NOMO-1 treated with dmso at 0.1 percent for 144 hours (cell line): Measurements from ENCODE around the gene XPO4.
"Not testable (repeated sequence)": the region's sequence is repeated elsewhere in the genome, so short reads cannot be mapped to it uniquely, and the experiment has no call there.

Experiments used
- DNase-seq: peaks from one replicate; lab custom pipeline; 2025; ENCODE audit not compliant: unreplicated experiment; lab: John Stamatoyannopoulos, UW

The XPO4 gene

GRCh38 chr13:20902438-20903163 is at the start of gene XPO4:
Gene XPO4, minus strand, starts transcription at chr13:20902746. Its CDS starts 8 bp downstream, at chr13:20902738.
- DNase-seq = peak; percentile 74

GRCh38 chr13:20948001-20948400 is 45.5 kb upstream of the XPO4 start:
- DNase-seq = not testable (repeated sequence)

- peak; percentile 41 for DNase-seq
These were observed 43.4 kb upstream of the XPO4 start for GRCh38 chr13:20945952-20946383.

GRCh38 chr13:20942938-20943559 is 40.5 kb upstream of the XPO4 start:
- no peak for DNase-seq

GRCh38 chr13:20940511-20940910 is 38.0 kb upstream of the XPO4 start:
- not testable (repeated sequence) for DNase-seq

GRCh38 chr13:20940083-20940482 is 37.5 kb upstream of the XPO4 start:
- no peak for DNase-seq

GRCh38 chr13:20939662-20940061 is 37.1 kb upstream of the XPO4 start:
- no peak for DNase-seq

- DNase-seq = no peak
These were observed 35.8 kb upstream of the XPO4 start for GRCh38 chr13:20938302-20938701.

GRCh38 chr13:20927596-20928257 is 25.2 kb upstream of the XPO4 start:
- DNase-seq = no peak

- DNase-seq = not testable (repeated sequence)
These were observed 22.8 kb upstream of the XPO4 start for GRCh38 chr13:20925395-20925790.

GRCh38 chr13:20924758-20925394 is 22.3 kb upstream of the XPO4 start:
- peak; percentile 69 for DNase-seq

GRCh38 chr13:20923272-20923671 is 20.7 kb upstream of the XPO4 start:
- no peak for DNase-seq

- DNase-seq = no peak
These were observed 19.0 kb upstream of the XPO4 start for GRCh38 chr13:20921572-20921971.

- not testable (repeated sequence) for DNase-seq
These were observed 13.1 kb upstream of the XPO4 start for GRCh38 chr13:20915676-20916075.

GRCh38 chr13:20911037-20911436 is 8.5 kb upstream of the XPO4 start:
- DNase-seq = no peak

GRCh38 chr13:20908714-20909497 is 6.4 kb upstream of the XPO4 start:
- no peak for DNase-seq

GRCh38 chr13:20904908-20905307 is 2.4 kb upstream of the XPO4 start:
- no peak for DNase-seq

GRCh38 chr13:20903164-20903475 is 574 bp upstream of the XPO4 start:
- DNase-seq = no peak

- DNase-seq = peak; percentile 29
These were observed 693 bp downstream of the XPO4 start for GRCh38 chr13:20901668-20902437.

GRCh38 chr13:20894245-20894644 is 8.3 kb downstream of the XPO4 start:
- no peak for DNase-seq
